Fibroblast of lung (primary cell): ENCODE data around the gene FILIP1L. TPM values are rescaled to one million over a fixed set of nuclear protein-coding genes. Genes with fewer than 3 reads are reported as not detected.
A peak's percentile ranks its signal among the peaks of the same experiment; 100 is the strongest.

Experiments used
- DNase-seq, 2 donors: peaks; one replicate each; pipeline versions ENCODE4 v3.0.0 to v3.0.0-alpha.2; 2010; ENCODE audit warnings: low read depth in 2 of 2
- H2AFZ ChIP-seq: 2 replicates; pipeline ENCODE4 v1.5.1; 2012; ENCODE audit warnings: low read length, control low read depth, inconsistent platforms
- H3K27ac ChIP-seq: 2 replicates; pipeline ENCODE4 v1.5.1; 2011; ENCODE audit warnings: low read length, control low read depth; ENCODE audit not compliant: insufficient read depth
- H3K27me3 ChIP-seq: 2 replicates; pipeline ENCODE4 v1.5.1; 2011; ENCODE audit warnings: mild to moderate bottlenecking, low read length; ENCODE audit not compliant: control insufficient read depth, insufficient read depth
- H3K36me3 ChIP-seq: 2 replicates; pipeline ENCODE4 v1.5.1; 2011; ENCODE audit warnings: low read length; ENCODE audit not compliant: control insufficient read depth, insufficient read depth
- H3K4me1 ChIP-seq: 2 replicates; pipeline ENCODE4 v1.5.1; 2011; ENCODE audit warnings: low read length; ENCODE audit not compliant: control insufficient read depth, insufficient read depth; ENCODE audit errors: extremely low read depth
- H3K4me2 ChIP-seq: 2 replicates; pipeline ENCODE4 v1.5.1; 2011; ENCODE audit warnings: low read length, control low read depth; ENCODE audit not compliant: insufficient read depth; ENCODE audit errors: extremely low read depth
- H3K4me3 ChIP-seq, 4 experiments: fragments of 200-600 bp in 1 of 4; sonication (generic) in 1 of 4; replicated peaks in 1 of 4; 2 replicates each; pipeline ENCODE4 v1.5.1; 2011 to 2016; ENCODE audit warnings: low read length in 4 of 4, low read depth in 3 of 4, mild to moderate bottlenecking in 3 of 4, control low read depth in 2 of 4, inconsistent platforms in 1 of 4, mixed read lengths in 1 of 4; ENCODE audit not compliant: insufficient read depth in 1 of 4; ENCODE audit errors: control extremely low read depth in 1 of 4
- H3K79me2 ChIP-seq: 2 replicates; pipeline ENCODE4 v1.5.1; 2012; ENCODE audit warnings: mild to moderate bottlenecking, low read length, inconsistent platforms; ENCODE audit not compliant: control insufficient read depth, insufficient read depth
- H3K9ac ChIP-seq: 2 replicates; pipeline ENCODE4 v1.5.1; 2011; ENCODE audit warnings: mild to moderate bottlenecking, low read length, control low read depth; ENCODE audit not compliant: insufficient read depth
- H3K9me3 ChIP-seq: 2 replicates; pipeline ENCODE4 v1.5.1; 2012; ENCODE audit warnings: low read depth, low read length; ENCODE audit not compliant: control insufficient read depth, insufficient read depth
- H4K20me1 ChIP-seq: 2 replicates; pipeline ENCODE4 v1.5.1; 2011; ENCODE audit warnings: low read length; ENCODE audit not compliant: control insufficient read depth, insufficient read depth; ENCODE audit errors: extremely low read depth
- EZH2 ChIP-seq: IDR thresholded peaks from 2 replicates; pipeline ENCODE4 v1.5.1; 2012; ENCODE audit warnings: low read length, control low read depth, mild to moderate bottlenecking; ENCODE audit errors: missing control alignments
- polyA plus RNA-seq, 2 donors: library from polyadenylated mRNA; depleted of rRNA in 1 of 2; stranded (reverse) in 1 of 2; unstranded in 1 of 2; fragments of >200 nt; gene quantifications; 2 replicates each; pipeline ENCODE4 v1.2.1, GENCODE V29; 2011 to 2012; ENCODE audit warnings: missing spikeins in 1 of 2
- total RNA-seq: library from RNA; depleted of rRNA; stranded (reverse); fragments of >200 nt; gene quantifications from 2 replicates; pipeline ENCODE4 v1.2.1, GENCODE V29; 2014
- TF ChIP-seq, protein P1 (sequence below), 2 donors: IDR thresholded peaks in 1 of 2; conservative IDR thresholded peaks in 1 of 2; 1 replicate in 1 of 2; 2 replicates in 1 of 2; pipeline ENCODE4 v1.5.1; 2011 to 2012; ENCODE audit warnings: low read length in 2 of 2, control low read depth in 1 of 2, inconsistent platforms in 1 of 2, low read depth in 1 of 2, mild to moderate bottlenecking in 1 of 2

Gene FILIP1L
- total and polyA plus RNA-seq, 2 donors (not counting 1 experiment from before 2014, with no cell fraction given): 92.8 to 126 TPM

- Histone ChIP-seq H3K36me3 (no peaks in the 10 kb centered on the region), H2AFZ (peak overlapping the region; percentile 39), H3K4me3 (no peak overlapping the region), H3K27me3 (no peaks in the 10 kb centered on the region), H3K9me3 (no peaks in the 10 kb centered on the region), H3K4me1 (peaks cover 2% of the 10 kb centered on the region), H3K79me2 (no peaks in the 10 kb centered on the region), H3K27ac (no peak overlapping the region), H3K9ac (no peak overlapping the region), H3K4me2 (peak overlapping the region; percentile 40), H4K20me1 (no peaks in the 10 kb centered on the region)
- DNase-seq: peak; percentile 70 to 91
- TF ChIP-seq, protein P1, sequence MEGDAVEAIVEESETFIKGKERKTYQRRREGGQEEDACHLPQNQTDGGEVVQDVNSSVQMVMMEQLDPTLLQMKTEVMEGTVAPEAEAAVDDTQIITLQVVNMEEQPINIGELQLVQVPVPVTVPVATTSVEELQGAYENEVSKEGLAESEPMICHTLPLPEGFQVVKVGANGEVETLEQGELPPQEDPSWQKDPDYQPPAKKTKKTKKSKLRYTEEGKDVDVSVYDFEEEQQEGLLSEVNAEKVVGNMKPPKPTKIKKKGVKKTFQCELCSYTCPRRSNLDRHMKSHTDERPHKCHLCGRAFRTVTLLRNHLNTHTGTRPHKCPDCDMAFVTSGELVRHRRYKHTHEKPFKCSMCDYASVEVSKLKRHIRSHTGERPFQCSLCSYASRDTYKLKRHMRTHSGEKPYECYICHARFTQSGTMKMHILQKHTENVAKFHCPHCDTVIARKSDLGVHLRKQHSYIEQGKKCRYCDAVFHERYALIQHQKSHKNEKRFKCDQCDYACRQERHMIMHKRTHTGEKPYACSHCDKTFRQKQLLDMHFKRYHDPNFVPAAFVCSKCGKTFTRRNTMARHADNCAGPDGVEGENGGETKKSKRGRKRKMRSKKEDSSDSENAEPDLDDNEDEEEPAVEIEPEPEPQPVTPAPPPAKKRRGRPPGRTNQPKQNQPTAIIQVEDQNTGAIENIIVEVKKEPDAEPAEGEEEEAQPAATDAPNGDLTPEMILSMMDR (conservative IDR thresholded peaks at IDR 0.05 in 1 of 2, IDR thresholded peaks at IDR 0.05 in 1 of 2; ENCODE audit: low read depth in 1 of 2, low read length in 2 of 2): no peak
These were observed 188.6 kb downstream of the FILIP1L start for GRCh38 chr3:99925584-99926230.

GRCh38 chr3:99923873-99924272 is 190.4 kb downstream of the FILIP1L start:
- H3K36me3 ChIP-seq: no peaks in the 10 kb centered on the region
- H3K79me2 ChIP-seq: no peaks in the 10 kb centered on the region
- H3K4me1 ChIP-seq: peaks cover 2% of the 10 kb centered on the region
- H3K4me3 ChIP-seq: no peak overlapping the region
- H3K4me2 ChIP-seq: no peak overlapping the region
- TF ChIP-seq EZH2: no peak
- TF ChIP-seq, protein P1 (conservative IDR thresholded peaks at IDR 0.05 in 1 of 2, IDR thresholded peaks at IDR 0.05 in 1 of 2; ENCODE audit: low read depth in 1 of 2, low read length in 2 of 2): no peak
- no peaks in the 10 kb centered on the region for H3K27me3 ChIP-seq
- no peaks in the 10 kb centered on the region for H4K20me1 ChIP-seq
- no peak overlapping the region for H3K9ac ChIP-seq
- no peak for DNase-seq
- no peak overlapping the region for H3K27ac ChIP-seq
- H3K9me3 ChIP-seq: no peaks in the 10 kb centered on the region
- H2AFZ ChIP-seq: no peak overlapping the region

- Histone ChIP-seq H3K4me1 (peaks cover 2% of the 10 kb centered on the region), H3K27ac (no peak overlapping the region)
These were observed 192.3 kb downstream of the FILIP1L start for GRCh38 chr3:99921986-99922385.

More at GRCh38 chr3:99921986-99922385, 192.3 kb downstream of the FILIP1L start:
- Histone ChIP-seq H3K9ac (no peak overlapping the region), H2AFZ (no peak overlapping the region), H3K27me3 (no peaks in the 10 kb centered on the region), H4K20me1 (no peaks in the 10 kb centered on the region), H3K79me2 (no peaks in the 10 kb centered on the region), H3K36me3 (no peaks in the 10 kb centered on the region), H3K9me3 (no peaks in the 10 kb centered on the region), H3K4me2 (no peak overlapping the region), H3K4me3 (no peak overlapping the region)
- peak in 1 of 2 donors; percentile 23 for DNase-seq
- TF ChIP-seq, protein P1 (conservative IDR thresholded peaks at IDR 0.05 in 1 of 2, IDR thresholded peaks at IDR 0.05 in 1 of 2; ENCODE audit: low read depth in 1 of 2, low read length in 2 of 2): no peak
- no peak for TF ChIP-seq EZH2
